Astrocyte of the spinal cord (primary cell): ENCODE data around the gene CCDC7.

ENCODE experiments used
- DNase-seq: peaks from one replicate; pipeline ENCODE4 v3.0.0; 2011; ENCODE audit warnings: low read depth, low spot score
- H3K4me3 ChIP-seq: 2 replicates; pipeline ENCODE4 v1.5.1; 2011; ENCODE audit warnings: low read depth, mild to moderate bottlenecking, low read length, moderate library complexity
- CTCF ChIP-seq: IDR thresholded peaks from 2 replicates; pipeline ENCODE4 v1.5.1; 2012; ENCODE audit warnings: low read depth, mild to moderate bottlenecking, low read length, inconsistent platforms
- in situ Hi-C: cut with HindIII; loops from 2 replicates; pipeline ENCODE4 v1.10.0; 2017; ENCODE audit warnings: low sequenced_read_pairs

CCDC7 gene

GRCh38 chr10:32771217-32771616, 325.3 kb downstream of the CCDC7 start:
- in situ Hi-C loops, result no loop called here
- no peak for DNase-seq
- no peak for TF ChIP-seq CTCF
- no peak overlapping the region for H3K4me3 ChIP-seq

GRCh38 chr10:32773105-32773504, 327.2 kb downstream of the CCDC7 start:
- no peak for DNase-seq
- no peak for TF ChIP-seq CTCF
- in situ Hi-C loops, result no loop called here
- H3K4me3 ChIP-seq, result no peak overlapping the region

- in situ Hi-C loops, result no loop called here
- TF ChIP-seq CTCF, result no peak
- no peak for DNase-seq
- no peak overlapping the region for H3K4me3 ChIP-seq
Observed at GRCh38 chr10:32786968-32787367, 341.0 kb downstream of the CCDC7 start.

DNA sequence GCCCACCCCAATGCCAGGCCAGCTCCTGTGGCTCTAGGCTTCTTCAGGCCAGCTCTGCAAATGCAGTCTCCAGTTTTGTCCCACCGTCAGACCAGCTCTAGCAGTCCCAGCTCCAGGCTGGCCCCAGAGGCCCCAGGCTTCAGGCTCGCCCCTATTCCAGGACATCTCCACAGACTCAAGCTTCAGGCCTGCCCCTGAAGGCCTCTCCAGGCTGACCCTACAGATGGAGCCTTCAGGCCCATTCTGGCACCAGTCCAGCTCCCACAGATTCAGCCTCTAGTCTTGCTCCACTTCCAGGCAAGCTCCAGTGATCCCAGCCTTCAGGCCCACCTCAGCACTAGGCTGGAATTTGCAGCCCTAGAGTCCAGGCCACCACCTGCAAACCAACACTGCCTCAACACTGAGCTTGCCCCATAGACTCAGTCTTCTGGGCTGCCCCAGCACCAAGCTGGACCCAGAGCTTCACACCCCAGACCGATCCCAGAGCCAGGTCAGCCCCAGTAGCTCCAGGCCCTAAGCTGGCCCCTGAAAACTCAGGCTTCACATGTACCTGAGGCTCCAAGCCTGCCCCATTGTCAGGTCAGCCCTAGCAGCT, 341.8 kb downstream of the CCDC7 start:
- no peak for TF ChIP-seq CTCF
- no peak for DNase-seq
- in situ Hi-C loops, result no loop called here
- no peak overlapping the region for H3K4me3 ChIP-seq

DNA sequence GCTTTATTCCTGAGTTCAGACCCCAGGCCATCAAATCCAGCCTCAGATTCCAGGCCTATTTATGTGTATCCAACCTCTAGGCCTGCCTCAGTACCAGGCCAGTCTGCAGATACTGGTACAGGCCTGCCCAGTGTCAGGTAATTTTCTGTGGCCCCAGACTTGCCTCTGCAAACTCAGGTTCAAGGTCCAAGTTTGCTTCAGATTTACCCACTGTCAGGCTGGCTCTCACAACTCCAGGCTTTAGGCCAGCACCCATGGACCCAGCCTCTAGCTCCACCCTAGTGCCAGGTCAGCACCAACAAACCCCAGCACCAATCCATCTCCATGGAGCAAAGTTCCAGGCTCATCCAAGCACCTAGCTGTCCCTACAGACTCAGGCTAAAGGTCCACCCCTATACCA, 342.4 kb downstream of the CCDC7 start:
- H3K4me3 ChIP-seq, result no peak overlapping the region
- no peak for DNase-seq
- TF ChIP-seq CTCF, result no peak
- in situ Hi-C loops, result no loop called here

DNA sequence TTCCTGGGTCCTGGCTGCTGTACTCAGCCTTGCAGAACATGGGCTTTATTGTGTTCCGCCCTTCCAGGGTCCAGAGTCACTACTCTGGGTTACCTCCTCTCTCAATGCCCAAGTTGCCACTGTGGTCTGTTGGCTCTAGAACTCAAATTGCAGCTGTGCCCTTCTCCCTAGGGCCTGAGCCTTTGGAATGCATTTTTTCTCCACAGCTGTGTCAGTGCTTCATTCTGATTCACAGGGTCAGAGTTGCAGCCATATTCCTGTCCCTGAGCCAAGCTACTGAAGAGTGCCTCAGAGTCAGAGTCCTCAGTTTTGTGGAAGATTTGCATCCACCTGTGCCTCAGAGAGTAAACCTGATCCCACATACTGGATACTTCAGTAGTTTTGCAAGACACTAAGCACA, 344.5 kb downstream of the CCDC7 start:
- TF ChIP-seq CTCF, result no peak
- in situ Hi-C loops, result no loop called here
- no peak overlapping the region for H3K4me3 ChIP-seq
- peak; percentile 1 for DNase-seq

DNA sequence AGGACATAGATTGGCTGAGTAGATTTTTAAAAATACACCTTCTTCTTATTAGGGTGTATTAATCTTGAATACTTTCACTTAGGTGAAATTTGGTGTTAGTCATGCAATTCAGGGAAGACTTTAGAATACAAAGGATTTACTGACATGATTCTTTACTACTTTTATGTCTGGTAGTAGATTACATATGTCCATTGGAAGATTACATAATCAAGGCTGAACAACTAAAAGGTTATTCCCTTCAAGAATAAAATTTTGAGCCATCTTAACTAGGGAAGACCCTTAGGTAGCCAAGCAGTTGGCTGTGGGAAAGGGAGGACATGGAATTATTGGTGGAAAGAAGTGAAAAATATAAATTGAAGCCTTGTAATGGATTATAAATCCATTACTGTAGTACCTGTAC, 347.1 kb downstream of the CCDC7 start:
- no peak for DNase-seq
- in situ Hi-C loops, result no loop called here
- TF ChIP-seq CTCF, result no peak
- no peak overlapping the region for H3K4me3 ChIP-seq
